Stimulated activated CD8-positive, alpha-beta memory T cell treated with anti-CD3 and anti-CD28 coated beads, Interleukin-2, amount 100 ng/mL, for 1 hour (primary cell): ENCODE results near the gene ATG4C.
"Not testable (repeated sequence)": the region's sequence is repeated elsewhere in the genome, so short reads cannot be mapped to it uniquely, and the experiment has no call there.

Source experiments
- DNase-seq, 2 donors: peaks; one replicate each; pipeline ENCODE4 v3.0.0-alpha.2; 2020; ENCODE audit warnings: low read depth in 2 of 2

ATG4C gene

GRCh38 chr1:62774971-62775595 is 8.8 kb upstream of the ATG4C start:
- no peak for DNase-seq

GRCh38 chr1:62778208-62778607 is 5.7 kb upstream of the ATG4C start:
- no peak for DNase-seq

GRCh38 chr1:62781841-62782543 is 1.9 kb upstream of the ATG4C start:
- DNase-seq = no peak

GRCh38 chr1:62782544-62783212 is 1.3 kb upstream of the ATG4C start:
- not testable (repeated sequence) for DNase-seq

- no peak for DNase-seq
These were observed 805 bp downstream of the ATG4C start for GRCh38 chr1:62784509-62785365.

- DNase-seq = no peak
These were observed 6.8 kb downstream of the ATG4C start for GRCh38 chr1:62790716-62791115.

GRCh38 chr1:62794053-62794452 is 10.1 kb downstream of the ATG4C start:
- DNase-seq = no peak

- no peak for DNase-seq
These were observed 12.3 kb downstream of the ATG4C start for GRCh38 chr1:62796221-62796620.

- DNase-seq = no peak
These were observed 15.8 kb downstream of the ATG4C start for GRCh38 chr1:62799688-62800087.

GRCh38 chr1:62800281-62800680 is 16.3 kb downstream of the ATG4C start:
- no peak for DNase-seq

- DNase-seq = no peak
These were observed 16.9 kb downstream of the ATG4C start for GRCh38 chr1:62800825-62801306.

GRCh38 chr1:62809788-62810187 is 25.9 kb downstream of the ATG4C start:
- no peak for DNase-seq

GRCh38 chr1:62810420-62811274 is 26.7 kb downstream of the ATG4C start:
- no peak for DNase-seq

GRCh38 chr1:62823556-62823955 is 39.6 kb downstream of the ATG4C start:
- no peak for DNase-seq

GRCh38 chr1:62826901-62827300 is 43.0 kb downstream of the ATG4C start:
- DNase-seq = no peak

- not testable (repeated sequence) for DNase-seq
These were observed 43.9 kb downstream of the ATG4C start for GRCh38 chr1:62827786-62828185.

GRCh38 chr1:62832276-62832675 is 48.3 kb downstream of the ATG4C start:
- DNase-seq = no peak

GRCh38 chr1:62833529-62833928 is 49.6 kb downstream of the ATG4C start:
- no peak for DNase-seq

- DNase-seq = no peak
These were observed 50.5 kb downstream of the ATG4C start for GRCh38 chr1:62834400-62834961.

GRCh38 chr1:62836856-62837540 is 53.1 kb downstream of the ATG4C start:
- DNase-seq = no peak
